HepG2 (cell line): Measurements from ENCODE around the gene TEKTIP1. TPM values are rescaled to one million over a fixed set of nuclear protein-coding genes. Genes with fewer than 3 reads are reported as not detected.
A peak's percentile ranks its signal among the peaks of the same experiment; 100 is the strongest.

Source experiments
- ATAC-seq: fragments of 200-7000 bp; cut with Tn5 transposase; 3 replicates; pipeline ENCODE4 v1.9.1; 2020; ENCODE audit warnings: mild to moderate bottlenecking, moderate library complexity
- BruUV-seq: library from RNA; stranded (reverse); fragments of 400-500 nt; replicated peaks from 2 replicates; lab custom pipeline; 2021; lab: Mats Ljungman, UMichigan
- CTCF ChIA-PET: fragments of 300-600 bp; formaldehyde crosslinking; extraction: SDS; loops from one replicate; lab custom pipeline; 2021; ENCODE audit warnings: low total read pairs, inconsistent platforms, low intra/inter-chr PET ratio; lab: Yijun Ruan, JAX
- POLR2A ChIA-PET: fragments of 350-600 bp; sonication (Branson Sonifier 250); formaldehyde crosslinking; loops from one replicate; lab custom pipeline; 2020; ENCODE audit warnings: antibody characterized with exemption, inconsistent platforms; lab: Yijun Ruan, JAX
- DNase-seq: peaks from one replicate; pipeline ENCODE4 v3.0.0-alpha.2; 2015; ENCODE audit warnings: low spot score
- FAIRE-seq: peaks from 3 replicates; lab custom pipeline; 2011; peaks lifted over from hg19 to GRCh38; lab: Jason Lieb, UNC
- H2AFZ ChIP-seq: one replicate; pipeline ENCODE4 v1.6.1; 2011; ENCODE audit warnings: low read length, inconsistent platforms
- H3K27ac ChIP-seq: fragments of 300-600 bp; 3 replicates; pipeline ENCODE4 v1.8.0; 2011; ENCODE audit warnings: mixed run types, mild to moderate bottlenecking, mixed read lengths, low read length, inconsistent platforms; ENCODE audit not compliant: insufficient read depth; ENCODE audit errors: extremely low read length
- H3K27me3 ChIP-seq, 2 experiments: fragments of 200-600 bp in 1 of 2; 2 replicates in 1 of 2; 3 replicates in 1 of 2; pipeline versions ENCODE4 v1.6.0 to v1.8.0; 2011; ENCODE audit warnings: low read length in 2 of 2, mild to moderate bottlenecking in 2 of 2, moderate library complexity in 2 of 2, inconsistent platforms in 1 of 2; ENCODE audit not compliant: insufficient read depth in 2 of 2, control insufficient read depth in 1 of 2
- H3K36me3 ChIP-seq, 2 experiments: fragments of 200-600 bp in 1 of 2; replicated peaks in 1 of 2; 2 replicates in 1 of 2; 3 replicates in 1 of 2; pipeline versions ENCODE4 v1.5.1 to v1.8.0; 2011; ENCODE audit warnings: low read length in 2 of 2, inconsistent platforms in 1 of 2; ENCODE audit not compliant: insufficient read depth in 2 of 2, control insufficient read depth in 1 of 2
- H3K4me1 ChIP-seq: 2 replicates; pipeline ENCODE4 v1.5.1; 2012; ENCODE audit warnings: low read length, inconsistent platforms; ENCODE audit not compliant: insufficient read depth
- H3K4me2 ChIP-seq: 2 replicates; pipeline ENCODE4 v1.6.0; 2011; ENCODE audit warnings: low read depth, low read length, inconsistent platforms
- H3K4me3 ChIP-seq, 3 experiments: fragments of 200-600 bp in 1 of 3; sonication (generic), shearing (Covaris generic) in 1 of 3; replicated peaks in 1 of 3; 2 replicates each; pipeline ENCODE4 v1.5.1; 2011 to 2016; ENCODE audit warnings: low read length in 3 of 3, inconsistent platforms in 2 of 3, low read depth in 2 of 3, mild to moderate bottlenecking in 2 of 3, control low read depth in 1 of 3, mixed read lengths in 1 of 3; ENCODE audit not compliant: insufficient read depth in 1 of 3
- H3K79me2 ChIP-seq: one replicate; pipeline ENCODE4 v1.6.1; 2011; ENCODE audit warnings: low read length, inconsistent platforms; ENCODE audit not compliant: insufficient read depth
- H3K9ac ChIP-seq: 2 replicates; pipeline ENCODE4 v1.6.0; 2011; ENCODE audit warnings: mild to moderate bottlenecking, low read depth, low read length, inconsistent platforms; ENCODE audit not compliant: insufficient read depth
- H3K9me3 ChIP-seq: 2 replicates; pipeline ENCODE4 v1.5.1; 2012; ENCODE audit warnings: mild to moderate bottlenecking, low read length
- H4K20me1 ChIP-seq: 2 replicates; pipeline ENCODE4 v1.6.0; 2011; ENCODE audit warnings: inconsistent platforms, mild to moderate bottlenecking, low read length, moderate library complexity; ENCODE audit not compliant: insufficient read depth
- RBFOX2 ChIP-seq: fragments of 200-400 bp; formaldehyde crosslinking; IDR thresholded peaks from 2 replicates; pipeline ENCODE4 v1.6.1; 2017; ENCODE audit warnings: low read depth, mild to moderate bottlenecking, low read length
- WGBS: methylation state at CpG from one replicate; pipeline ENCODE4 v1.1.6; 2017; ENCODE audit warnings: low lambda C conversion rate; 5-methylcytosine and 5-hydroxymethylcytosine counted together
- in situ Hi-C: cut with HindIII; loops from 2 replicates; pipeline ENCODE4 v1.10.0; 2017; ENCODE audit warnings: low pct_unique_long_range_greater_than_20kb; ENCODE audit not compliant: extremely low pct_ligation_motif_present
- intact Hi-C: fragments of 100-400 bp; cut with micrococcal nuclease; formaldehyde crosslinking; loops from one replicate; pipeline ENCODE4 v1.10.0; 2022; ENCODE audit not compliant: unreplicated experiment
- polyA plus RNA-seq, 8 experiments: library from polyadenylated mRNA; depleted of rRNA in 3 of 8; stranded (reverse) in 7 of 8; unstranded in 1 of 8; fragments of >200 nt; fragmentation: Illumina TruSeq in 4 of 8; extraction: Trizol in 4 of 8; gene quantifications; 2 replicates each; pipeline versions ENCODE4 v1.2.1 to v1.2.3, GENCODE V29; 2011 to 2016; ENCODE audit warnings: low read depth in 4 of 8, missing spikeins in 1 of 8, mixed read lengths in 1 of 8; ENCODE audit not compliant: insufficient read depth in 1 of 8
- total RNA-seq, 5 experiments: library from RNA; depleted of rRNA; stranded (reverse); fragments of >200 nt; fragmentation: Illumina TruSeq; extraction: Trizol; gene quantifications; 2 replicates each; pipeline ENCODE4 v1.2.3, GENCODE V29; 2016; ENCODE audit warnings: low read depth in 1 of 5
- TF ChIP-seq, protein P1 (sequence below): sonication (generic); formaldehyde crosslinking; IDR thresholded peaks from 2 replicates; pipeline ENCODE4 v1.4.0; 2020; ENCODE audit warnings: missing genetic modification reagents, low read depth, mild to moderate bottlenecking, borderline replicate concordance
- TF ChIP-seq, protein P2 (sequence below): sonication (generic); formaldehyde crosslinking; IDR thresholded peaks from 2 replicates; pipeline ENCODE4 v1.4.0; 2020; ENCODE audit warnings: missing genetic modification reagents

Gene TEKTIP1
- total and polyA plus RNA-seq, 2 of the 13 experiments (the other 11 are each of a cell fraction or from before 2014, with no cell fraction given) = not detected

DNA sequence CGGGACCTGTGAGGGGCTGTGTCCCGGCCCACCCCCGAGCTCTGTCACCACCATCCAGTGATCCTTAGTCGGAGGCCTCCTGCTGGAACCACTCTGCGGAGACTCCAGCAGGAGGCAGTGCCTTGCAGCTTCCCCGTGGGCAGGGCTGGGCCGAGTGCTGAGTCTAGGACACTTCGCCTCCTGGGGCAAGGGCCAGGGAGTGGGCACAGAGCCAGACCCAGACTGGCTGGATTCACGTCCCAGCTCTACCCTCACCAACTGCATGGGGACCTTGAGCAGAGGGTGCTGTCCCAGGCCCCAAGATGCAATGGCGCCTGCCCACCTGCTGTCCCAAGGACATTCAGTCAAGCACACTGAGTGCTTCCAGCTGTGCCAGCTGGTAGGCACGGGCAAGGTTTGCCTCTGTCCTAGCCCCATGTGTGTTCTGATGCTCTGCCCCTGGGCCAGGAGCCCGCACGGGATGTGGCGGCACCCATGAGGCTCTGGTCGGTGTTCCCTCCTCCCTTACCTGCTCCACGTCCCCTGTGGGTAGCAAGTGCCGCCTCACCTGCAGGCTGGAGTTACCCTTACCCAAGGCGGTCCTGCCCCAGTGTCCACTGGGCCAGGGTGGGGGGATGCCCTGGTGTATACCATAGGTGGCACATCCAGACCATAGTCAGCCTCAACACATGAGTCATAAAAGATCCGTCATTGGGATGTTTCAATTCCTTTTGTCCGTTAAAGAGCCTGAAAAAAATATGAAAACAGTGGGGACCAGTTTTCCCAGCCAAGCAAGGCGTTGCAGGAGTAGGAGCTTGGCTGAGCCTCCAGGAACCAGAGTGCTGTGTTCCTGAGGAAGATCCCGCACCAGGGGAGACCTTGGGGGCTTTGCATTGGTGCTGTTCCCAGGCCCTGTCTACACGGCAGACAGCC, 25.5 kb upstream of the TEKTIP1 start:
- H3K4me3 ChIP-seq = no peak overlapping the region
- intact Hi-C loops = no loop called here
- H3K9me3 ChIP-seq = no peaks in the 10 kb centered on the region
- ChIA-PET CTCF (no interaction called here), POLR2A (no interaction called here)
- BruUV-seq = no TSS peak
- no peak overlapping the region for H3K9ac ChIP-seq
- no peak overlapping the region for H2AFZ ChIP-seq
- peaks cover 5 to 26% of the 10 kb centered on the region in 2 experiments; a peak in 4 of 5 replicates for H3K36me3 ChIP-seq
- H3K4me2 ChIP-seq = no peak overlapping the region
- ATAC-seq (no peak), FAIRE-seq (no peak), DNase-seq (no peak)
- TF ChIP-seq RBFOX2 = 0 out of 2 replicates have a peak, but pooled peaks have one; percentile 13
- TF ChIP-seq, protein P1, sequence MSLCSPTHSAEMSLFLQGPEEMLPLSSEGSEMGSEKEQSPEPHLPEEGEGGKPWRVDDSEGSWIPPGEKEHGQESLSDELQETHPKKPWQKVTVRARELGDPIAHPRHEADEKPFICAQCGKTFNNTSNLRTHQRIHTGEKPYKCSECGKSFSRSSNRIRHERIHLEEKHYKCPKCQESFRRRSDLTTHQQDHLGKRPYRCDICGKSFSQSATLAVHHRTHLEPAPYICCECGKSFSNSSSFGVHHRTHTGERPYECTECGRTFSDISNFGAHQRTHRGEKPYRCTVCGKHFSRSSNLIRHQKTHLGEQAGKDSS (CRISPR knock-in tag) = no peak
- TF ChIP-seq, protein P2, sequence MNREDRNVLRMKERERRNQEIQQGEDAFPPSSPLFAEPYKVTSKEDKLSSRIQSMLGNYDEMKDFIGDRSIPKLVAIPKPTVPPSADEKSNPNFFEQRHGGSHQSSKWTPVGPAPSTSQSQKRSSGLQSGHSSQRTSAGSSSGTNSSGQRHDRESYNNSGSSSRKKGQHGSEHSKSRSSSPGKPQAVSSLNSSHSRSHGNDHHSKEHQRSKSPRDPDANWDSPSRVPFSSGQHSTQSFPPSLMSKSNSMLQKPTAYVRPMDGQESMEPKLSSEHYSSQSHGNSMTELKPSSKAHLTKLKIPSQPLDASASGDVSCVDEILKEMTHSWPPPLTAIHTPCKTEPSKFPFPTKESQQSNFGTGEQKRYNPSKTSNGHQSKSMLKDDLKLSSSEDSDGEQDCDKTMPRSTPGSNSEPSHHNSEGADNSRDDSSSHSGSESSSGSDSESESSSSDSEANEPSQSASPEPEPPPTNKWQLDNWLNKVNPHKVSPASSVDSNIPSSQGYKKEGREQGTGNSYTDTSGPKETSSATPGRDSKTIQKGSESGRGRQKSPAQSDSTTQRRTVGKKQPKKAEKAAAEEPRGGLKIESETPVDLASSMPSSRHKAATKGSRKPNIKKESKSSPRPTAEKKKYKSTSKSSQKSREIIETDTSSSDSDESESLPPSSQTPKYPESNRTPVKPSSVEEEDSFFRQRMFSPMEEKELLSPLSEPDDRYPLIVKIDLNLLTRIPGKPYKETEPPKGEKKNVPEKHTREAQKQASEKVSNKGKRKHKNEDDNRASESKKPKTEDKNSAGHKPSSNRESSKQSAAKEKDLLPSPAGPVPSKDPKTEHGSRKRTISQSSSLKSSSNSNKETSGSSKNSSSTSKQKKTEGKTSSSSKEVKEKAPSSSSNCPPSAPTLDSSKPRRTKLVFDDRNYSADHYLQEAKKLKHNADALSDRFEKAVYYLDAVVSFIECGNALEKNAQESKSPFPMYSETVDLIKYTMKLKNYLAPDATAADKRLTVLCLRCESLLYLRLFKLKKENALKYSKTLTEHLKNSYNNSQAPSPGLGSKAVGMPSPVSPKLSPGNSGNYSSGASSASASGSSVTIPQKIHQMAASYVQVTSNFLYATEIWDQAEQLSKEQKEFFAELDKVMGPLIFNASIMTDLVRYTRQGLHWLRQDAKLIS = no peak
- WGBS = 97% methylated on average over 13 of the region's 23 CpGs
- peaks cover 37% of the 10 kb centered on the region; the same call in 1 of the 2 replicates for H4K20me1 ChIP-seq
- no peak overlapping the region for H3K27ac ChIP-seq
- no peaks in the 10 kb centered on the region for H3K27me3 ChIP-seq
- H3K4me1 ChIP-seq = peaks cover 16% of the 10 kb centered on the region
- peaks cover 71% of the 10 kb centered on the region for H3K79me2 ChIP-seq
- in situ Hi-C loops = no loop called here
